HepG2 (cell line): Measurements from ENCODE around the gene SDR39U1.

Experiments
- MTF2 ChIP-seq: sonication (generic); formaldehyde crosslinking; IDR thresholded peaks from 2 replicates; pipeline ENCODE4 v1.5.0; 2020; ENCODE audit warnings: missing genetic modification reagents, borderline replicate concordance
- TCF7 ChIP-seq: sonication (generic); IDR thresholded peaks from 2 replicates; pipeline ENCODE4 v1.6.1; 2016; ENCODE audit warnings: antibody characterized with exemption, low read depth

GRCh38 chr14:24414732-24415420, 27.7 kb downstream of the SDR39U1 start:
- TF ChIP-seq MTF2 (CRISPR knock-in tag) (no peak), TCF7 (no peak)
